ENCODE data around the gene SLC25A29. TPM values are rescaled to one million over a fixed set of nuclear protein-coding genes. Genes with fewer than 3 reads are reported as not detected.
"Not testable (repeated sequence)": the region's sequence is repeated elsewhere in the genome, so short reads cannot be mapped to it uniquely, and the experiment has no call there.

SLC25A29 gene
- total and polyA plus RNA-seq, 2 of the 8 experiments (the other 6 are each of a cell fraction or from before 2014, with no cell fraction given): 135 to 177 TPM

DNA sequence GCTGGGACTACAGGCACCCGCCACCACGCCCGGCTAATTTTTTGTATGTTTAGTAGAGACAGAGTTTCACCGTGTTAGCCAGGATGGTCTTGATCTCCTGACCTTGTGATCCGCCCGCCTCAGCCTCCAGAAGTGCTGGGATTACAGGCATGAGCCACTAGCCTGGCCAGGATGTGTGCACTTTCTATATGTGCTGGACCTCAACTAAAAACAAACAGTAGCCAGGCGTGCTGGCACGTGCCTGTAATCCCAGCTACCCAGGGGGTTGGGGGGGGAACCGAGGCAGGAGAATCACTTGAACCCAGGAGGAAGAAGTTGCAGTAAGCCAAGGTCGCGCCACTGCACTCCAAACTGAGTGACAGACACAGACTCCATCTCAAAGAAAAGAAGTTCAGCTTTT lies 9.5 kb downstream of the SLC25A29 start:
- H4K20me1 ChIP-seq (replicated peaks in 1 of 2; ENCODE audit: control insufficient read depth in 1 of 2, insufficient read depth in 2 of 2, low read length in 2 of 2): peaks cover 13 to 45% of the 10 kb centered on the region in 2 experiments
- not testable (repeated sequence) for H3K4ac ChIP-seq (replicated peaks; ENCODE audit: insufficient read length, low read depth, low read length); H3K79me1 ChIP-seq (ENCODE audit: low read depth, low read length); H4K8ac ChIP-seq (ENCODE audit: extremely low read depth, insufficient read depth, low read length); H3K27ac ChIP-seq (ENCODE audit: low read depth, low read length); H2BK120ac ChIP-seq (replicated peaks; ENCODE audit: low read depth, low read length); H2AFZ ChIP-seq (ENCODE audit: low read length); H4K91ac ChIP-seq (replicated peaks; ENCODE audit: insufficient read length, low read length); H2BK12ac ChIP-seq (ENCODE audit: low read depth, low read length); H3K9ac ChIP-seq (replicated peaks in 1 of 4; ENCODE audit: extremely low read depth in 1 of 4, low read depth in 3 of 4, low read length in 3 of 4); H3K23ac ChIP-seq (ENCODE audit: insufficient read length); FAIRE-seq; H4K5ac ChIP-seq (ENCODE audit: insufficient read length, low read depth, low read length); DNase-seq (ENCODE audit: low read depth in 1 of 2, low spot score in 2 of 2); H3K9me3 ChIP-seq (ENCODE audit: insufficient read depth in 2 of 2, low read depth in 1 of 2, low read length in 1 of 2); H3K27me3 ChIP-seq (replicated peaks in 1 of 4; ENCODE audit: control insufficient read depth in 3 of 4, extremely low read depth in 1 of 4, insufficient read depth in 3 of 4, low read length in 3 of 4); H3K23me2 ChIP-seq (ENCODE audit: low read depth, low read length); H3K56ac ChIP-seq (replicated peaks; ENCODE audit: insufficient read length, low read depth, low read length); H3K18ac ChIP-seq (ENCODE audit: extremely low read depth, low read length); H2AK5ac ChIP-seq (ENCODE audit: low read depth, low read length); H2BK15ac ChIP-seq (ENCODE audit: low read length); H3K4me3 ChIP-seq (ENCODE audit: extremely low read depth in 1 of 4, insufficient read depth in 2 of 4, low read depth in 3 of 4, low read length in 4 of 4); H3K14ac ChIP-seq (ENCODE audit: insufficient read length); H2BK5ac ChIP-seq (ENCODE audit: low read depth, low read length); H3K4me1 ChIP-seq (replicated peaks in 1 of 4; ENCODE audit: control insufficient read depth in 3 of 4, insufficient read depth in 4 of 4, low read length in 3 of 4); H2BK20ac ChIP-seq (ENCODE audit: low read length); H3K4me2 ChIP-seq (ENCODE audit: insufficient read depth in 1 of 2, low read depth in 2 of 2, low read length in 2 of 2)
- H3K79me2 ChIP-seq (ENCODE audit: control insufficient read depth in 1 of 2, insufficient read depth in 2 of 2, low read length in 2 of 2): peaks cover 0 to 29% of the 10 kb centered on the region in 2 experiments; a peak in 2 of 4 replicates
- POLR2A ChIA-PET (ENCODE audit: partially characterized antibody): interaction anchor here (0.8 to 16.0 kb wide), 5 partner anchors 4 to 337 kb away, joined by 3 to 200 read pairs (median 3); partner anchors contain the start of gene SLC25A29
- CTCF ChIA-PET (ENCODE audit: partially characterized antibody): interaction anchor here (1.0 to 2.7 kb wide), 5 partner anchors 9 to 81 kb away, joined by 3 to 14 read pairs (median 3); no protein-coding TSS in a partner anchor
- H3K36me3 ChIP-seq (ENCODE audit: control insufficient read depth in 2 of 4, insufficient read depth in 4 of 4, low read length in 3 of 4): peaks cover 6 to 47% (median 15%) of the 10 kb centered on the region in 4 experiments; a peak in 7 of 8 replicates
- WGBS, 2 experiments (ENCODE audit: extremely low coverage in 1 of 2, insufficient coverage in 1 of 2, insufficient read length in 1 of 2, insufficient replicate concordance in 2 of 2, low coverage in 1 of 2, low lambda C conversion rate in 2 of 2, missing lambda C conversion rate in 1 of 2): 88% methylated on average over 11 of the region's 11 CpGs; no CpG with 5 or more reads in 1 of the 2 experiments

Data from H1 (cell line).